Subcutaneous adipose tissue (tissue), 4 donors: ENCODE data around the gene STXBP6. TPM values are rescaled to one million over a fixed set of nuclear protein-coding genes. Genes with fewer than 3 reads are reported as not detected.

ENCODE experiments used
- total RNA-seq, 4 donors: library from RNA; depleted of rRNA; stranded (reverse); fragments of >200 nt; gene quantifications; one replicate each; pipeline ENCODE4 v1.1.0, GENCODE V29; 2016
- TF ChIP-seq, protein P1 (sequence below): fragments of 450-650 bp; IDR thresholded peaks from one replicate; pipeline ENCODE4 v1.5.1; 2016; ENCODE audit warnings: low read depth, mild to moderate bottlenecking, control low read depth, antibody characterized with exemption, moderate library complexity

Gene STXBP6
- total RNA-seq, 4 donors from 2014 or later = 5.4 to 11.7 (median 9.3) TPM

DNA sequence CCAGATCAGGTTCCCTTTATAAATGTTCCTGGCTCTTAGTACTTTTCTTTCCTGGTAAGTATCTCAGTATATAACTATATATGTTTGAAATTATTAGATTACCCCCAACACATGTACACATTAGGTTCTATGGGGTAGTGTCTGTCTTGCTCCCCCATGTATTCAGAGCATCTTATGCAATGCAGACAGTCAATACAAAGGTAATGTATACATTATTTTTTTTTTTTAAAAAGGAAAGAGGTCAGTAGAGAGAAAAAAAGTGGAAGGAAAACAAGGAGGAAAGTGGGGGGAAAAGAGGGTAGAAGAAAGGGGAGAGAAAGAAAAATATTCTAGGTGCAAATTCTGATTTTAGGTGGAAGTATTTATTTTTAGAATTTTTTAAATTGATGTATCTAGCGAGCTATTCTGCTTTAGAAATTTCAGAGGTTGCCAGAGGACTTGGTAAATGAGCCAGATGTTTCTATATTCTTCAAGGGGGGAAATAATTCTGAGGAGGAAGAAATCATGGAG is 157.9 kb downstream of the STXBP6 start:
- TF ChIP-seq, protein P1, sequence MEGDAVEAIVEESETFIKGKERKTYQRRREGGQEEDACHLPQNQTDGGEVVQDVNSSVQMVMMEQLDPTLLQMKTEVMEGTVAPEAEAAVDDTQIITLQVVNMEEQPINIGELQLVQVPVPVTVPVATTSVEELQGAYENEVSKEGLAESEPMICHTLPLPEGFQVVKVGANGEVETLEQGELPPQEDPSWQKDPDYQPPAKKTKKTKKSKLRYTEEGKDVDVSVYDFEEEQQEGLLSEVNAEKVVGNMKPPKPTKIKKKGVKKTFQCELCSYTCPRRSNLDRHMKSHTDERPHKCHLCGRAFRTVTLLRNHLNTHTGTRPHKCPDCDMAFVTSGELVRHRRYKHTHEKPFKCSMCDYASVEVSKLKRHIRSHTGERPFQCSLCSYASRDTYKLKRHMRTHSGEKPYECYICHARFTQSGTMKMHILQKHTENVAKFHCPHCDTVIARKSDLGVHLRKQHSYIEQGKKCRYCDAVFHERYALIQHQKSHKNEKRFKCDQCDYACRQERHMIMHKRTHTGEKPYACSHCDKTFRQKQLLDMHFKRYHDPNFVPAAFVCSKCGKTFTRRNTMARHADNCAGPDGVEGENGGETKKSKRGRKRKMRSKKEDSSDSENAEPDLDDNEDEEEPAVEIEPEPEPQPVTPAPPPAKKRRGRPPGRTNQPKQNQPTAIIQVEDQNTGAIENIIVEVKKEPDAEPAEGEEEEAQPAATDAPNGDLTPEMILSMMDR = no peak

DNA sequence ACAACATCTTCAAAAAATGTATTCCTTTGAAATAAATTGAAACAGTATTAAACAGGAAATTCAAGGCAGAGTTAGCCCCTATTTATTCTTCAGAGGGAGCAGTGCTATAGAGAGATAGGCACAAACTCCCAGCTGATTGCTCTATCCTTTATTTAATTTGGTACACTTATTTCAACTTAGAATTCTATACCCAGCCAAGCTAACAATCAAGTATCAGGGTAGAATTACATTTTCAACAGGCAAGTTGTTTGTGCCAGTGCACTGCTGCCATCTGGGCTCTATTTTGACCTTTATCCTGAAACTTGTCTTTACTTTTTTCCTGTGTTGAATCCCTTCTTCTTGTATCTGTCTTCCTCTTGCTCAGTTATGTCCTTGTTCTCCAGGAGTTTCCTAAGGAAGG is 159.2 kb downstream of the STXBP6 start:
- TF ChIP-seq, protein P1 = no peak

GRCh38 chr14:24889843-24890242 is 160.1 kb downstream of the STXBP6 start:
- TF ChIP-seq, protein P1 = no peak

DNA sequence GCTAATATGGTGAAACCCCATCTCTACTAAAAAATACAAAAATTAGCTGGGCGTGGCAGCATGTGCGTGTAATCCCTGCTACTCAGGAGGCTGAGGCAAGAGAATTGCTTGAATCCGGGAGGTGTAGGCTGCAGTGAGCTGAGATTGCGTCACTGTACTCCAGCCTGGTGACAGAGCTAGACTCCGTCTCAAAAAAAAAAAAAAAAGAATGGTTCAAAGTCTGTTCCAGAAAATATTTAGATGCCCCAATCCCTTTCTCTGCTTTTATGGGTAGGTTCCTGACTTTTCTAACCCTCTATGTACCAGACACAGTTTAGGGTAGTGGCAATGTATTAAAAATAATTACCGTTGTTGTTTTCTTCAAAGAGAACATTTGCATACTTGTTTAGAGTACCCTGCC is 161.4 kb downstream of the STXBP6 start:
- TF ChIP-seq, protein P1 = no peak

DNA sequence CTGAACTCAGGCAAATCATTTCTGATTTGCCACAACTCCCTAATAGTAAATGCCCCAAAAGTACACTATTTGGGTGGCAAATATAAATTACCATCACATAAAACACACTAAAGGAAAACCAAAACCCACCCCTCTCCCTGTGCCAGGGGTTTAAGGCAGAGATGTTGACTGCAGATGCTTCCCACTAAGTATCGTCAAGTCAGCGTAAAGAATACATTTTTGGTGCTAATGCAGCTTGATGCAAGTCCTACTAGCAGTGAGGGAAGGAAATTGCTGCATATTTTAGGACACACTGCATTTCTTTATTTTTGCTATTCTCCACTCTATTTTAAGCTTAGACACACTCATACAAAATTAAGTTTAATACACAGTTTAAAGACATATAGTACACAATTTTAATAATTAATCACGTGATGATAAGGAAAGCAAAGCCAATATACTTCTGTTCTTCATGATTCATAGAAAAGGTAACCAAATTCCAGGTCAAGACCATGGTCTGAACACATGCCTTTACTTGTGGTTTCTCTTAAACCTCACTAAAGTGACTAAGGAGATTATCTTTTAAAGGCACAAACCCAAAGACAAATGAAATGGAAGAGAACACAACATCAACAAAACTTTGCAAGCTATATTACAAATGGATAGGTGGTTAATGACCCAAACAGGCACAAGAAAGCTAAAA is 162.2 kb downstream of the STXBP6 start:
- TF ChIP-seq, protein P1 = no peak

GRCh38 chr14:24885410-24885913 is 164.5 kb downstream of the STXBP6 start:
- TF ChIP-seq, protein P1 = no peak

DNA sequence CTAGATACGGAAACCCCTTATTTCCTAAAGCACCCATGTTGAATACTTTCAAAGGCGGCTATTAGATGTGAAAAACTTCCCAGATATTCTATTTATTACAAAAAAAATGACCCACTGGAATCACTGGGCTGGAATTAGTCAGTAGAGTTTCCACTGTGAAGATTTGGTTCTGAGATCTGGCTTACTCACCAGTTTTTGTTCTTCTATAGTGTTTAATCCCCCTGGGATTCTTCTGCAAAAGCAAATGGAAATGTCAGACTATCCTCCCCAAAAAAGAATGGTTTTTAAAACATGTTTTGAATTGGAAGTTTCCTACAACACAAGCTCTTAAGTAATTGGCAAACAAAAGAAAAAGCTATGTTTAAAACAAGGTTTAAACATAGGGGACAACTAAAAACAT is 166.4 kb downstream of the STXBP6 start:
- TF ChIP-seq, protein P1 = no peak
